AG04449 (cell line): ENCODE results near the gene PODNL1.

Experiments used
- CTCF ChIA-PET: fragments of 350-600 bp; formaldehyde crosslinking; extraction: SDS; loops from one replicate; lab custom pipeline; 2021; ENCODE audit warnings: antibody characterized with exemption; lab: Yijun Ruan, JAX
- POLR2A ChIA-PET: fragments of 400-600, 350-600 bp; formaldehyde crosslinking; extraction: SDS; loops from one replicate; lab custom pipeline; 2020; ENCODE audit warnings: antibody characterized with exemption, inconsistent platforms; lab: Yijun Ruan, JAX
- DNase-seq: peaks from one replicate; pipeline ENCODE4 v3.0.0-alpha.2; 2010; ENCODE audit warnings: low read depth, low spot score
- H3K4me3 ChIP-seq: 2 replicates; pipeline ENCODE4 v1.5.1; 2011; ENCODE audit warnings: low read depth, mild to moderate bottlenecking, control low read depth, low read length
- CTCF ChIP-seq: IDR thresholded peaks from one replicate; pipeline ENCODE4 v1.5.1; 2011; ENCODE audit warnings: mild to moderate bottlenecking, moderate library complexity, low read length, control low read depth, inconsistent platforms; ENCODE audit not compliant: insufficient read depth; ENCODE audit errors: missing control alignments

The PODNL1 gene

DNA sequence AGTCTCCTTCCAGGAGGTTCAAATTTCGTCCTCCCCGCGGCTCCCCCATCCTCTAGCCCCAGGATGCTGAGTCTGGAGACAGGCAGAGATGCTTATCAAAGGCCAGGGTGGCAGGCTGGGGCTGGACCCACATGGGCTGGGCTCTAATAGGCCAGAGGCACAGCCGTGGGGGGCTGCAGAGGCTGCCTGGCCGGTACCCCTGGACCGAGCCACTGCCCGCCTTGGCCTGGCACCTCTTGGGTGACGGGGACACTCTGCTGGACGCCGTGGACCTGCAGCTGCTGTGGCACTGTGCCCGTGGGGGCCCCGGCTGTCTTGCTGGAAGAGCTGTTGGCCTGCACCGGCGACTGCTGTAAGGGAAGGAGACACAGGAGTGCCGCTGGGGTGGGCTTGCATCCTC is 42.1 kb upstream of the PODNL1 start:
- H3K4me3 ChIP-seq = no peak overlapping the region
- ChIA-PET POLR2A (no interaction called here), CTCF (interaction anchor here (0.6 kb wide), 1 partner anchor 37 kb away, joined by 4 read pairs; no protein-coding TSS in a partner anchor)
- no peak for TF ChIP-seq CTCF
- DNase-seq = no peak

DNA sequence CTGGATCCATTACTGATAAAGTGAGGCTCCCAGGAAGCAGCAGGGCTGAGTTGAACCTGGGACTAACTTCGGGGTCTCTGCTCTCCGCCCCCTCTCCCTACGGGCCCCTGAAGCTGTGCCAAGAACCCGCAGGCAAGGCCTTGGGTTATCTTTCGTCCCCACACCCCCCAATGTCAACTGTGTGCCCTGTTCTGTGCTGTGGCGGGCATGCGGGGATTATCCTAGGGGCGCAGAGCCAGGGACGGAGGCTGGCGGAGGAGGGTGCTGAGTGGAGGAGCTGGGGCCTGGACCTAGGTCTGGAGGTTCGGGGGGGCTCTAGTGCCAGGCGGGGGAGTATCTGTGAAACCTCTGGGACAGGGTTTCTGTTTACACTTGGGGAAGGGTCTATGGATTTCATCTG is 41.5 kb upstream of the PODNL1 start:
- no peak overlapping the region for H3K4me3 ChIP-seq
- ChIA-PET CTCF (interaction anchor here (0.6 to 1.3 kb wide), 2 partner anchors 14 to 79 kb away, joined by 3 read pairs; no protein-coding TSS in a partner anchor), POLR2A (no interaction called here)
- TF ChIP-seq CTCF = no peak
- DNase-seq = no peak

GRCh38 chr19:13979244-13979615 is 41.0 kb upstream of the PODNL1 start:
- ChIA-PET POLR2A (no interaction called here), CTCF (interaction anchor here (0.6 to 1.3 kb wide), 2 partner anchors 14 to 78 kb away, joined by 3 read pairs; no protein-coding TSS in a partner anchor)
- H3K4me3 ChIP-seq = no peak overlapping the region; the same call in 1 of the 2 replicates
- DNase-seq = no peak
- TF ChIP-seq CTCF = no peak

- TF ChIP-seq CTCF = no peak
- DNase-seq = no peak
- no peak overlapping the region; the same call in 1 of the 2 replicates for H3K4me3 ChIP-seq
- CTCF ChIA-PET = interaction anchor here (0.6 to 1.3 kb wide), 2 partner anchors 15 to 78 kb away, joined by 3 read pairs; no protein-coding TSS in a partner anchor
- POLR2A ChIA-PET = no interaction called here
Observed at GRCh38 chr19:13978351-13979243, 40.4 kb upstream of the PODNL1 start.

- DNase-seq = no peak
- H3K4me3 ChIP-seq = no peak overlapping the region
- POLR2A ChIA-PET = interaction anchor here (0.7 kb wide), 1 partner anchor 10 kb away, joined by 3 read pairs; no protein-coding TSS in a partner anchor
- CTCF ChIA-PET = no interaction called here
- TF ChIP-seq CTCF = no peak
Observed at GRCh38 chr19:13977803-13978202, 39.6 kb upstream of the PODNL1 start.

DNA sequence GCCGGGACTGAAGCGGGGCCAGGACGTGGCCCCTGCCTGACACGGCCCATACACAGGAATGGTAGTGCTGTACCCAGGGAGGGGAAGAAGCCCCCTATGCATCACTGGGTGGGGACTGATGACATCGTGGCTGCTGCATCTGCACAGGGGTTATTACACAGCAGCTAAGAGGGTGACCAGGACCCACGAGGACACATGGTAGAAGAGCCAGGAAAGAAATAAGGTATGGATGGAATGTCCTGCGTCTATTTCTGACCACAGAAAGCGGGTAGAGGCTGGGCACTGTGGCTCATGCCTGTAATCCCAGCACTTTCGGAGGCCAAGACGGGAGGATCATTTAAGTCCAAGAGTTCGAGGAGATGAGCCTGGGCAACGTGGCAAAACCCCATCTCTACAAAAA is 38.2 kb upstream of the PODNL1 start:
- POLR2A ChIA-PET = no interaction called here
- TF ChIP-seq CTCF = no peak
- CTCF ChIA-PET = interaction anchor here (0.6 to 2.1 kb wide), 2 partner anchors 17 to 99 kb away, joined by 3 to 4 read pairs; no protein-coding TSS in a partner anchor
- H3K4me3 ChIP-seq = no peak overlapping the region
- no peak for DNase-seq
